Activated CD4-positive, alpha-beta T cell treated with anti-CD3 and anti-CD28 coated beads for 36 hours (primary cell): ENCODE results near the gene ATG12. TPM values are rescaled to one million over a fixed set of nuclear protein-coding genes. Genes with fewer than 3 reads are reported as not detected.
"Not testable (repeated sequence)": the region's sequence is repeated elsewhere in the genome, so short reads cannot be mapped to it uniquely, and the experiment has no call there.

Experiments used
- ATAC-seq: fragments of 200-7000 bp; cut with Tn5 transposase; one replicate; pipeline ENCODE4 v1.10.0; 2021; ENCODE audit warnings: mild to moderate bottlenecking, moderate library complexity
- CTCF ChIA-PET: fragments of 350-600 bp; sonication (Branson Sonifier 250); formaldehyde crosslinking; loops from one replicate; lab custom pipeline; 2021; ENCODE audit warnings: antibody characterized with exemption; lab: Charles Lee
- POLR2A ChIA-PET: fragments of 350-600 bp; sonication (Branson Sonifier 250); formaldehyde crosslinking; loops from one replicate; lab custom pipeline; 2021; ENCODE audit warnings: antibody characterized with exemption, inconsistent platforms; lab: Charles Lee
- DNase-seq: peaks from one replicate; pipeline ENCODE4 v3.0.0-alpha.2; 2020
- H3K27ac Mint-ChIP-seq: one replicate; pipeline ENCODE4 v1.8.0; 2021; ENCODE audit warnings: mixed read lengths
- H3K27me3 Mint-ChIP-seq: one replicate; pipeline ENCODE4 v1.8.0; 2021; ENCODE audit warnings: mixed read lengths
- H3K36me3 Mint-ChIP-seq: one replicate; pipeline ENCODE4 v1.8.0; 2021; ENCODE audit warnings: low read depth, mixed read lengths
- H3K4me1 Mint-ChIP-seq: one replicate; pipeline ENCODE4 v1.8.0; 2021; ENCODE audit warnings: mixed read lengths
- H3K4me3 Mint-ChIP-seq: one replicate; pipeline ENCODE4 v1.8.0; 2021; ENCODE audit warnings: mild to moderate bottlenecking, moderate library complexity, mixed read lengths
- H3K9me3 Mint-ChIP-seq: one replicate; pipeline ENCODE4 v1.8.0; 2021; ENCODE audit warnings: low read depth, mixed read lengths
- intact Hi-C, 2 experiments: fragments of 100-400 bp; cut with DNase I in 1 of 2; cut with micrococcal nuclease in 1 of 2; formaldehyde crosslinking; loops; one replicate each; pipeline versions ENCODE4 v1.14.2 to v1.15.1; 2022 to 2024; cut with DNase I, micrococcal nuclease
- total RNA-seq, 2 experiments: library from RNA; stranded (reverse); gene quantifications; one replicate each; pipeline ENCODE4 v1.2.3, GENCODE V29; 2021

ATG12 gene
- total RNA-seq, 2 experiments from 2014 or later: 44.8 to 45.0 TPM

DNA sequence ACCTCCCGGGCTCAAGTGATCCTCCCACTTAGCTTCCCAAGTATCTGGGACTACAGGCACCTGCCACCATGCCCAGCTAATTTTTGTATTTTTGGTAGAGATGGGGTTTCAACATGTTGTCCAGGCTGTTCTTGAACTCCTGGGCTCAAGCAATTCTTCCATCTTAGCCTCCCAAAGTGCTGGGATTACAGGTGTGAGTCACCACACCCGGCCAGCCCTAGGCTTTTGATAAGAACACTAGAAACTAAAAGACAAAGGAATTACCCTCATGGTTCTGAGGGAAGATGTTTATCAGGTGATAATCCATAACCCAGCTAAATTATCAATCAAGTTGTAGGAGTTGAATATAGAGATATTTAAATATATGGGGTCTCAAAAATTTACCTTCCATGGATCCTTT, 33.3 kb downstream of the ATG12 start:
- ATAC-seq, intact Hi-C loops, POLR2A ChIA-PET, H3K4me3 Mint-ChIP-seq, H3K27ac Mint-ChIP-seq, H3K9me3 Mint-ChIP-seq, DNase-seq, H3K4me1 Mint-ChIP-seq, H3K36me3 Mint-ChIP-seq: not testable (repeated sequence)
- H3K27me3 Mint-ChIP-seq: peaks cover 23% of the 10 kb centered on the region
- CTCF ChIA-PET: interaction anchor here (1.1 to 1.4 kb wide), 2 partner anchors 12 to 15 kb away, joined by 4 read pairs; no protein-coding TSS in a partner anchor

DNA sequence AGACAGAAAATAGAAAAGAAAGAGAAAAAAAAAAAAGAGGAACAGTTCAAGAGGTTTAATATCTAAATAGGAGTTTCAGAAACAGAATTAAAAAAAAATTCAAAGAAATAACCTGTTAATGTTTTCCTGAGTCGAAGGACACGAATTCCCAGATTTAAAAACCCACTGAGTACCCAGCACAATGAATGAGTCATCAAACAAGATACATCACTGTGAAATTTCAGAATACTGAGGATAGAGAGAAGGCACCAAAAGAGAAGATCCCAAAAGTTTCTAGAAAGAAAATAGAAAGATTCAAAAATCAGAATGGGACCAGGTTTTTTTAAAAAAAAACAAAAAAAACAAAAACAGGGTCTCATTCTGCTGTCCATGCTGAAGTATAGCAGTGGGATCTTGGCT, 33.7 kb downstream of the ATG12 start:
- ChIA-PET CTCF (interaction anchor here (0.7 to 1.4 kb wide), 2 partner anchors 11 to 27 kb away, joined by 4 to 6 read pairs; no protein-coding TSS in a partner anchor), POLR2A (no interaction called here)
- intact Hi-C loops: no loop called here
- Mint-ChIP-seq H3K4me1 (peaks cover 8% of the 10 kb centered on the region), H3K9me3 (no peaks in the 10 kb centered on the region), H3K27ac (no peak overlapping the region), H3K27me3 (peaks cover 21% of the 10 kb centered on the region), H3K4me3 (no peak overlapping the region), H3K36me3 (no peaks in the 10 kb centered on the region)
- DNase-seq (no peak), ATAC-seq (no peak)

DNA sequence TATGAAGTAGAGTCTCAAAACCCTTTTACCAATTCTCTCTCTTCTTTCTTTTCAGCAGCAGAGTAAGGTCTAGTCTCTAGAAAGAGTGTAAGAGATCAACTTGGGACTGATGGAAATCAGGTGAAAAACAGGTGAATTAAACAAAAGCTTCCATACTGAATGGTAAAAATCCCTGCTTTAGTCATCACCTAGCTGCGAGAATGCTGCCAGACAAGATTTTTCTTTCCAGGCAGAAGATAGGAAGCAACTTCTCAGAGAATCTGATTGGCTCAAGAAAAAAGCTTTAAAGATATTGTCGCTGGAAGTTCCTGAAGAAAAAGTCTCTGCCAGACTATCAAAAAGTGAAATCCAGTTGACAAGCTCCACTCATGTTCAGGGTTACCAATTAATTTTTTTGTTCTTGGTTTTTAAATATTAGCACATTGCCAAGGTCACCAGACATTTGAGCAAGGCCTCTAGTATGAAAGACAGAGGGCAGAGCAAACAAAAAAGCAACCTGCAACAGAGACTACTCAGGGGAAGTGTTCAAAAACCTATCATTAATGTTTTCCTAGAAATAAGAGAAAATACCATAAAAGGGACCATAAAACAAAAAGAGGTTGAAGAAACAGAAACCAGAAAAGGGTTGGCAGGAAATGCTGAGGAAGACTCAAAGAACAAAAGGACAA, 34.2 kb downstream of the ATG12 start:
- H3K4me1 Mint-ChIP-seq: peaks cover 8% of the 10 kb centered on the region
- no peaks in the 10 kb centered on the region for H3K36me3 Mint-ChIP-seq
- POLR2A ChIA-PET: no interaction called here
- no peak for DNase-seq
- H3K4me3 Mint-ChIP-seq: no peak overlapping the region
- H3K27ac Mint-ChIP-seq: no peak overlapping the region
- intact Hi-C loops: no loop called here
- CTCF ChIA-PET: interaction anchor here (0.7 to 1.4 kb wide), 2 partner anchors 11 to 27 kb away, joined by 4 to 6 read pairs; no protein-coding TSS in a partner anchor
- ATAC-seq: no peak
- peaks cover 20% of the 10 kb centered on the region for H3K27me3 Mint-ChIP-seq
- no peaks in the 10 kb centered on the region for H3K9me3 Mint-ChIP-seq

DNA sequence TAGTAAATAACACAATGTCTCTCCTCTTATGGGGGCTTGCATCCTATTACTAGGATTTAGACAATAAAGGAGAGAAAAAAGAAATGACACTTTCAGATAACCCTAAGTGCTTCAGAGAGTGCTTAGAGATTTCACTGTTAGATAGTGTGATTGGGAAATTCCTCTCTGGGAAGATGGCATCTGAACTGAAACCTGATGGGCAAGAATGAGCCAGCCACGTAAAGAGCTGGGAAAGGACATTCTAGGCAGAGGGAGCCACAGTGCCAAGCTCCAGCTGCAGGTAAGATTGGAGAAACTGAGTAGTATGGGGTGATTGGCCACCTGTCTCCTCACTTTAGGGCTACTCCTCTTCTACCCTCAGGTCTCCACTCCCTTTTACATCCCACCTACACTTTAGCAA, 39.4 kb downstream of the ATG12 start:
- Mint-ChIP-seq H3K4me1 (no peaks in the 10 kb centered on the region), H3K4me3 (no peak overlapping the region), H3K27me3 (peaks cover 4% of the 10 kb centered on the region), H3K9me3 (no peaks in the 10 kb centered on the region), H3K36me3 (no peaks in the 10 kb centered on the region), H3K27ac (no peak overlapping the region)
- POLR2A ChIA-PET: no interaction called here
- ATAC-seq (no peak), DNase-seq (no peak)
- intact Hi-C loops: no loop called here
- CTCF ChIA-PET: interaction anchor here (0.7 kb wide), 1 partner anchor 229 kb away, joined by 3 read pairs; no protein-coding TSS in a partner anchor

DNA sequence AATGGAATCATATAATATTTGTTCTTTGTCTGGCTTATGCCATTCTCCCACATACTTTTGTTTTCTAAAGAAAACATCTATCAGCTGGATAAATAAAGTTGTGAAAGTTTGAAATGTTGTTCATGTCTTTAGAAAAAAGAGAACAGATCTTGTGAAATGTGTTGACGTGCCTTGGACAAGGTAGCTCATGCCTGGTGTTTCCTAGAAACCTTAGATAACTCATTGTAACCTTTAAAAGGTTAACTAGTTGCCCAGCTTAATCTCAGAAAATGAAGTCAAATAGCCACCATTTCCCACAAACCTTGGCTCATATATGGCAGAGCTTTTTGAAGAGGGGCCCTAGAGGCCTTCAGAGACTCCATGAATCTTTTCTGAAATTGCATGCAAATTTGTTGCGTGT, 40.2 kb downstream of the ATG12 start:
- H3K27ac Mint-ChIP-seq: no peak overlapping the region

DNA sequence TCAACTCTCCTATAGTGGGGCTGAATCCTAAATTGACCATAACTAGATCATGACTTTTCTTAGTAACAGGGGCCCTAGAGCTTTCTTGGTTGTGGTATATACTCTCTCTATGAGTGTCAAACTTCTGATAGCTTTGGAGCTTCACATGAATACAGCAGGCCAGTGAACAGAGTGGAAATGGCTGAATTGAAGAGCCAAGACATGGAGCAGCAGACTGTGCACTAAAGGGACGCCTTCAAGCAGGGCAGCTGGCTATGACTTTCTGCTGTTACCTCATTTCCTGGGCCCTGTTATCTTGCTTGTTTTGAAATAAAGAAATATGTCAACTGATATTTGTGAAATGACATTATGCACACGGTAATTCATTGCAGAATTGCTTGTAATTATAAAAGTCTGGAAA, 41.3 kb downstream of the ATG12 start:
- ChIA-PET POLR2A (no interaction called here), CTCF (interaction anchor here (0.7 to 1.7 kb wide), 2 partner anchors 9 to 12 kb away, joined by 3 to 5 read pairs; no protein-coding TSS in a partner anchor)
- DNase-seq: no peak
- ATAC-seq: no peak
- no peak overlapping the region for H3K27ac Mint-ChIP-seq
- peaks cover 9% of the 10 kb centered on the region for H3K27me3 Mint-ChIP-seq
- H3K9me3 Mint-ChIP-seq: no peaks in the 10 kb centered on the region
- H3K36me3 Mint-ChIP-seq: no peaks in the 10 kb centered on the region
- no peak overlapping the region for H3K4me3 Mint-ChIP-seq
- intact Hi-C loops: no loop called here
- no peaks in the 10 kb centered on the region for H3K4me1 Mint-ChIP-seq

More for the DNA sequence above, 40.2 kb downstream of the ATG12 start:
- Mint-ChIP-seq H3K9me3 (no peaks in the 10 kb centered on the region), H3K27me3 (peaks cover 7% of the 10 kb centered on the region), H3K36me3 (no peaks in the 10 kb centered on the region), H3K4me1 (no peaks in the 10 kb centered on the region), H3K4me3 (no peak overlapping the region)
- ChIA-PET CTCF (interaction anchor here (0.9 kb wide), 1 partner anchor 337 kb away, joined by 3 read pairs; no protein-coding TSS in a partner anchor), POLR2A (no interaction called here)
- intact Hi-C loops: no loop called here
- ATAC-seq (no peak), DNase-seq (no peak)

DNA sequence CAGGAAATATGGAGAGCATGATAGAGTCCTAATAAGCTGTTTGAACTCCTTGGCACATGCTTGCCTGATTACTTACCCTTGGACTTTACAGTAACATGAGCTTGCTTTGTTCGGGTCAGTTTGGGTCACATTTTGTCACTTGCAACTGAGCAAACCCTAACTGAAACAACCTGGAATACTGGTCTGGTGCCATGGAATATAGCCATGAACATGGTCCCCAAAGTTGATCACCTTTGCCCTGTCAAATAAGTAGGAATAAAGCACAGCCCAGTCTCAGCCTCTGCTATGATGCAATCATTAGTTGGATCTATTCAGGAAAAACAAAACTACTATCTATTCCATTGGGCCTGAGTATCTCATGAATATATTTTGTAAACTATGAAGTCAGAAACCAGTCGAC, 43.1 kb downstream of the ATG12 start:
- ChIA-PET POLR2A (no interaction called here), CTCF (interaction anchor here (0.7 kb wide), 1 partner anchor 21 kb away, joined by 4 read pairs; no protein-coding TSS in a partner anchor)
- no peak for ATAC-seq
- Mint-ChIP-seq H3K4me1 (no peaks in the 10 kb centered on the region), H3K4me3 (no peak overlapping the region), H3K9me3 (no peaks in the 10 kb centered on the region), H3K27me3 (peaks cover 13% of the 10 kb centered on the region), H3K36me3 (no peaks in the 10 kb centered on the region), H3K27ac (no peak overlapping the region)
- DNase-seq: no peak
- intact Hi-C loops: no loop called here

DNA sequence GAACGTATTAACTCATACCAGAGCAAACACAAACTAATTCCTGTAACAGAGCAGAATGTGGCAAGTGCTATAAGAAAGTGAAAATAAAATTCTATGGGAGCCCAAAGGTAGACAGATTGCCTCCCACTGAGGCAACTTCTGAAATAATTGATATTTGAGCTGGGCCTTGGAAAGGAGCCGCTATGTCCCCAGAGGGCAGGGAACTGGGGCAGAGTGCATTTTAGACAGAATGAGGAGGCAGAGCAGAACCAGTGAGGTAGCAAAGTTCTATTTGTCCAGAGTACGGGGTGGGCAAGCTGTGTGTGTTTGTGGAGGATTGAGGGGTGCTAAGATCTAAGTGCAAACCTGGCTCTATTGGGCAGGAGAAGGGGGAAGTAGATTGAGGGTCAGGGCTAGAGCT, 44.7 kb downstream of the ATG12 start:
- Mint-ChIP-seq H3K27ac (no peak overlapping the region), H3K36me3 (no peaks in the 10 kb centered on the region), H3K4me1 (no peaks in the 10 kb centered on the region), H3K9me3 (no peaks in the 10 kb centered on the region), H3K4me3 (no peak overlapping the region), H3K27me3 (peaks cover 22% of the 10 kb centered on the region)
- POLR2A ChIA-PET: no interaction called here
- ATAC-seq: no peak
- CTCF ChIA-PET: interaction anchor here (1.4 kb wide), 1 partner anchor 11 kb away, joined by 4 read pairs; no protein-coding TSS in a partner anchor
- DNase-seq: no peak
- intact Hi-C loops: no loop called here

DNA sequence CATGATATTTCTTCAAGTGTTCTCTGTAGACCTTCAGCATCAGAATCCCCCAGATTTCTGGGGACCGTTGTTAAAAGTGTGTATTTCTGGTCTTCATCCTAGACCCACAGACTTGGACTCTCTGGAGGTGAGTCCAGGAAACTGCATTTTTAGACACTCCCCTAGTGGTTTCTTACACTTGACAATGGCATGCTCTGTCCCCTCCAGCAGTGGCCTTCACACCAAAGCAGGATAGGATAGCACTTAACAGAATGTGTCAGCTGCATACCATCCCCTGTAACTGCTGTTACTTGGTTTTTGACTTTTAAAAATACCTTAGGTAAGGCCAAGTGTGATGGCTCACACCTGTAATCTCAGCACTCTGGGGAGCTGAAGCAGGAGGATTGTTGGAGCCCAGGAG, 45.7 kb downstream of the ATG12 start:
- no peak for ATAC-seq
- no peak overlapping the region for H3K4me3 Mint-ChIP-seq
- DNase-seq: no peak
- no peaks in the 10 kb centered on the region for H3K36me3 Mint-ChIP-seq
- ChIA-PET POLR2A (no interaction called here), CTCF (interaction anchor here (1.4 kb wide), 1 partner anchor 12 kb away, joined by 4 read pairs; no protein-coding TSS in a partner anchor)
- H3K27me3 Mint-ChIP-seq: peaks cover 28% of the 10 kb centered on the region
- H3K27ac Mint-ChIP-seq: no peak overlapping the region
- H3K9me3 Mint-ChIP-seq: no peaks in the 10 kb centered on the region
- no peaks in the 10 kb centered on the region for H3K4me1 Mint-ChIP-seq
- intact Hi-C loops: no loop called here

DNA sequence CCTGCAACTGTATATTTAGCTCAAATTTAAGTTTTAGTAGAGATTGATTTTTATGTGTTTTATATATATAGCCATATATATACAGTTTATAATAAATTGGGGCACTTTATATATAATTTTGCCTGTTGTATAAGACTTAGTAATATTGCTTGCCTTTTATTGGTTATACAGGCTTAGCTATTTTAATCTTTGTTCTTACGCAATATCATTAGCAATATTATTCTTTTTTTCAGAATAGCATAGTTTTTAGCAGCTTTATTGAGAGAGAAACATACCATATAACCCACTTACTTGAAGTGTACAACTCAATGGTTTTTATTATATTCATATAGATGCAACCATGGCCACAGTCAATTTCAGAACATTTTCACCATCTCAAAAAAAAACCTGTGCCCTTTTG, 52.9 kb downstream of the ATG12 start:
- Mint-ChIP-seq H3K36me3 (no peaks in the 10 kb centered on the region), H3K9me3 (peaks cover 3% of the 10 kb centered on the region), H3K4me3 (no peak overlapping the region), H3K27ac (no peak overlapping the region), H3K27me3 (peaks cover 56% of the 10 kb centered on the region), H3K4me1 (no peaks in the 10 kb centered on the region)
- intact Hi-C loops: no loop called here
- DNase-seq: no peak
- ChIA-PET POLR2A (no interaction called here), CTCF (interaction anchor here (0.6 kb wide), 1 partner anchor 52 kb away, joined by 3 read pairs; no protein-coding TSS in a partner anchor)
- no peak for ATAC-seq

DNA sequence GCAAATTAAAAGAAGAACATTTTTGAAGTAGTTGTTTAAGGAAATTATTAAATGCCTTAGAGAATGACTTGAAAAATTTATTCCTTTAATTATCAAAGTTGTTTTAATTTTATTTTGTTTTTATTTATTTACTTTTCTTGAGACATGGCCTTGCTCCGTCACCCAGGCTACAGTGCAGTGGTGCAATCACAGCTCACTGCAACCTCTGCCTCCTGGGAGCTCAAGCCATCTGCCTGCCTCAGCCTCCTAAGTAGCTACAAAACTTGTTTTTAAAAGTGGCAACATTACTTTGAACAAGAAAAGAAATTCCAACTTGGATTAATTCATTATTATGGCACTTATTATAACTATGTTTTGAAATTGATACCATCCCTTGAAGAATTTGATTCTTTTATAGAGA, 53.9 kb downstream of the ATG12 start:
- H3K27me3 Mint-ChIP-seq: peaks cover 52% of the 10 kb centered on the region
- no peak for ATAC-seq
- CTCF ChIA-PET: interaction anchor here (0.7 kb wide), 1 partner anchor 12 kb away, joined by 5 read pairs; no protein-coding TSS in a partner anchor
- H3K27ac Mint-ChIP-seq: no peak overlapping the region
- peaks cover 3% of the 10 kb centered on the region for H3K9me3 Mint-ChIP-seq
- POLR2A ChIA-PET: no interaction called here
- H3K36me3 Mint-ChIP-seq: no peaks in the 10 kb centered on the region
- intact Hi-C loops: no loop called here
- H3K4me1 Mint-ChIP-seq: no peaks in the 10 kb centered on the region
- no peak overlapping the region for H3K4me3 Mint-ChIP-seq
- DNase-seq: no peak
